HG02759 (cell line): ENCODE results near the gene TMEM18.

ENCODE experiments used
- ATAC-seq: cut with Tn5 transposase; IDR thresholded peaks from one replicate; pipeline ENCODE4 v1.9.1; 2021; ENCODE audit warnings: mild to moderate bottlenecking, moderate library complexity; ENCODE audit not compliant: unreplicated experiment

Gene TMEM18

GRCh38 chr2:653645-654425, 23.4 kb downstream of the TMEM18 start:
- ATAC-seq = no peak

GRCh38 chr2:652881-653480, 24.2 kb downstream of the TMEM18 start:
- no peak for ATAC-seq

DNA sequence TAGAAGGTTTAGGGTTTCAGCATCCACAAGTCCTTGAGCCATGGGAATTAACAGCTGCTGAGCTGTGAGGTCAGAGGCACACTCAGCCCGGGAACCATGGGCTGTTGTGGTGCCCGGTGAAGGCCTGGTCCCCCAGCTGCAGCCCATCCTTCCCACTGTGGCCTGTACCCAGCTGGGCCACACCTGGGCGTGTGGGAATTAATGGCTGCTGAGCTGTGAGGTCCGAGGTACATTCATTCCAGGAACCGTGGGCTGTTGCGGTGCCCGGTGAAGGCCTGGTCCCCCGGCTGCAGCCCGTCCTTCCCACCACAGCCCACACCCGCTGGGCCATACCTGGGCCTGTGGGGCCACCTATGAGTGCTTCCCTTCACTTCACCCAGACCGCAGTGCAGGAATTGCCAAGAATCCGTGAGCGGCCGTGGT, 25.2 kb downstream of the TMEM18 start:
- ATAC-seq = no peak

- no peak for ATAC-seq
Measured at GRCh38 chr2:650343-651310, 26.6 kb downstream of the TMEM18 start.

DNA sequence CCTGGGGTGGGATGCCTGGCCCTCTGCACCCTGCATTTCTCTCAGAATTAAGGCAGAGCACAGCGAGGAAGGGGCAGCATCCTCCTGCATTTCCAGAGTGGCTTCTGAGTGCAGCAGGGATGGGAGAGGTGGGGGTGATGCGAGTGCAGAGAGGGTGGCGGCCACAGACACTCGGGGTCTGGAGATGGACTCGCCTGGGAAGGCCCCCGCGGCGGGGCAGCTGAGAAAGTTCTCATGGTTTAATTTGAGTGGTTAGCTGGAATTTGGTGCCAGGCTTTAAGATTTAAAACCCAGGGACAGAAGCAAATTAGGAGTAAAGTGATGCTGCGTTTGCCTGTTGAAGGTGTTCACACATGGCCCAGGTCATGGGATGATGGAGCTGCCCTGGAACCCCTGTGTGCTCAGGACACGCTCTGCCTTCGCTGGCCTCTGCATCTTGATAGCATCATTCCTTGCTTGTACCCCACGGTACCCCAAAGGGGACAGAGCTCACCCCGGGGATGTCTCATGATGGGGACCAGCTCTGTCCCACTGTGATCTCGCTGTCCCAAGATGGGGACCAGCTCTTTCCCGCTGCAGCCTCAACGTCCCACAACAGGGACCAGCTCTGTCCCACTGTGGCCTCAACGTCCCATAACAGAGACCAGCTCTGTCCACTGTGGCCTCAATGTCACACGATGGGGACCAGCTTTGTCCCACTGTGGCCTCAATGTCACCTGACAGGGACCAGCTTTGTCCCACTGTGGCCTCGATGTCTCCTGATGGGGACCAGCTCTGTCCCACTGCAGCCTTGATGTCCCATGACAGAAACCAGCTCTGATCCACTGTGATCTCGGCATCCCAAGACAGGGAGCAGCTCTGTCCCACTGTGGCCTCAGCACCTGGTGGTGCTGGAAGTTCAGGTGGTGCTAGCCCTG, 27.5 kb downstream of the TMEM18 start:
- ATAC-seq = no peak

- ATAC-seq = no peak
Measured at GRCh38 chr2:648476-649424, 28.5 kb downstream of the TMEM18 start.

GRCh38 chr2:647691-648231, 29.4 kb downstream of the TMEM18 start:
- ATAC-seq = no peak

GRCh38 chr2:647003-647560, 30.1 kb downstream of the TMEM18 start:
- ATAC-seq = no peak

- no peak for ATAC-seq
Measured at GRCh38 chr2:644871-645270, 32.3 kb downstream of the TMEM18 start.

GRCh38 chr2:643761-644160, 33.4 kb downstream of the TMEM18 start:
- ATAC-seq = no peak

- ATAC-seq = no peak
Measured at GRCh38 chr2:643334-643733, 33.9 kb downstream of the TMEM18 start.

DNA sequence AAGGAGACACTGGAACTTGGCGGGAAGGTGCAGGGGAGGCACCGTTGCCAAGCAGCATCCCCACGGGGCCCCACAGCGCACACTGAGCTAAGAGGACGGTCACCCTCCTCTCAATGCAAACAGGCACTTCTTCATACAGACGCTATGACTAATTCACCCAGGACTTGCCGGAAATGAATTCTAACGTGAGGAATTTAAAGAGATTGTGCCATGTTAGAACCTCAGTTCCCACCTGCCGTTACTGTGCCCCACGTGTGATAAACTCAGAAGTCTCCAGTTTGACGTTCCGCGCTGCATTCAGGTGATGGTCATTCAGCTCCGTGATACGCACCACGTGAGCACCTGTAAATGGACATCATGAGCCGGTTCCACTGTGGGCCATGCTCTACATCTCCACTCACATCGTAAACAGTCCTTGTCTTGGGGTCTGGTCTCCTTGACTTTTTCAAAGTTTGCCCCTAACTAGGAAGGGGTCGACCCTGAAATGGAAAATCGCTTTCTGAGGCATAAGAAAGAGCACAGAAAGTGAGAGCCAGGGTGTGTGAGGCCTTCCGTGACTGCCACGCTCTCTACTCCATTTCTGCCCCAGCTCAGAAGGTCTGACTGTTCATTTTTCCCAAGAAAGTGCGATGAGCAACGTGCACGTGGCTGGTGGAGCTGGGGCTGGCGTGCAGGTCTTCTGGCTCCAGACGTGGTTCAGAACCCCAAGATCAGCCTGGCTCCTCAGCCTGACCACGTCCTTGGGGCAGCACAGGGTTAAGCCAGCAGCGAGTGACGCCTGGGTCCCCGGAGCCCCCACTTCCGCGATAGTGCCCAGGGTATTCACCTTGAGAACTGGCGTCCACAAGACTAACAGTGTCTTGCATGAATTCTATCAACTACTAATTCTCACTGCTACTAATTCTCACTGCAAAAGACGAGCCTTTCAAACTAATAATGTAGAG, 35.1 kb downstream of the TMEM18 start:
- ATAC-seq = no peak

DNA sequence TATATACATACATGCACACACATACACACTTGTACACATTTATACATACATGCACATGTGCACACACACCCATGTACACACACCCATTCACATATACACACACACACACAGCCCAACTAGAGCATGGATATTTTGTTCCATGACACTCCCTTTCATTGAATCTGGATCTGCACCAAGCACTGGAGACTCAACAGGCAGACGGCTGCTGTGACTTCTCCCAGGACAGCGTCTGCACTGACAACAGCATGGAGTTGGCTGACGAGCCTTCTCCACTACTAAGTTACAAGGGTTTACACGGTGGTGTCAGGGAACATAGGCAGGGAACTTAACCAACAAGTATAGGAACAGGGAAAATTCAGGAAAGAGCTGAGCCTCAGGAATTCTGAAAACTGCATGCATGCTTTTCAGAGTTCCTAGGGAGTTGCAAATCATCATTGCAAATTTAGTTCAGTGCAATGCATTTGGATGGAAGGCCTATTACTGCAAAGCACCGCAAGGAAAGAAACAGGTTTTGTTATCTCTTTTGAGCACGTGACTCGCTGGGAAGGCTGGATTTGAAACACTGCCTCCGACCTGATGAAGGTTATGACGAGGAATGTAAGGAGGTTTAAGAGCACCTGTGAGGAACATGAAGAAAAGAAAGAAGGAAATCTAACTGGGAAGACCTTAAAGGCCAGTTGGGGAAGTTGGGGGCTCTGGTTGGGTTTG, 35.9 kb downstream of the TMEM18 start:
- no peak for ATAC-seq

GRCh38 chr2:639703-640102, 37.5 kb downstream of the TMEM18 start:
- no peak for ATAC-seq

- no peak for ATAC-seq
Measured at GRCh38 chr2:637804-638203, 39.4 kb downstream of the TMEM18 start.

DNA sequence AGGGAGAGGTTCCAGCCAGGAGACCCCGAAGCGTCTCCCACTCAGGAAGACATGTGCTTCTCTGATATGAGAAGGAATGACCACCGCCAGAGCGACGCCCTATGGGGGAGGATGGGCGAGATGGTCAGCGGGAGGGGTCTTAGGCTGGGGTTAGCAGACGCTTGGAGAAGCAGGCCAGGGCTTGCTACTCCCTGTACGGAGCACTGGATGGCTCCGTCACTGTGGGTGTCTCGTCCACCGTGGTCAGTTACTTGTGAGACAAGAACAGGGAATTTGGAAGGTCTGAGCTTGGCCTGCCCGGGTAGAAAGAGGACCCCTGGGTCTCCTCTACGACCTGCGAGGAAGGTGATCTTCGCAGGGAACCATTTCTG, 39.8 kb downstream of the TMEM18 start:
- ATAC-seq = peak; percentile 8
